Liver (tissue), 9 donors: ENCODE data around the gene RNF220. TPM values are rescaled to one million over a fixed set of nuclear protein-coding genes. Genes with fewer than 3 reads are reported as not detected.

ENCODE experiments used
- DNase-seq: peaks from one replicate; pipeline ENCODE4 v3.0.0-alpha.2; 2017; ENCODE audit warnings: low spot score
- H3K27ac ChIP-seq, 2 donors: one replicate each; pipeline ENCODE4 v1.7.0; 2013; ENCODE audit warnings: inconsistent platforms in 2 of 2, low read length in 2 of 2, control low read depth in 1 of 2, low read depth in 1 of 2, mild to moderate bottlenecking in 1 of 2
- H3K27me3 ChIP-seq, 4 donors: one replicate each; pipeline versions ENCODE4 v1.6.1 to v1.7.0; 2013; ENCODE audit warnings: low read length in 3 of 4, inconsistent platforms in 1 of 4, mild to moderate bottlenecking in 1 of 4, moderate library complexity in 1 of 4; ENCODE audit not compliant: control insufficient read depth in 4 of 4, insufficient read depth in 4 of 4
- H3K36me3 ChIP-seq, 4 donors: one replicate each; pipeline versions ENCODE4 v1.6.1 to v1.7.0; 2013; ENCODE audit warnings: low read length in 3 of 4, mild to moderate bottlenecking in 3 of 4, low read depth in 1 of 4, moderate library complexity in 1 of 4; ENCODE audit not compliant: control insufficient read depth in 4 of 4, insufficient read depth in 3 of 4
- H3K4me1 ChIP-seq, 4 donors: one replicate each; pipeline versions ENCODE4 v1.6.1 to v1.7.0; 2013; ENCODE audit warnings: low read length in 3 of 4, mild to moderate bottlenecking in 3 of 4, moderate library complexity in 1 of 4; ENCODE audit not compliant: control insufficient read depth in 4 of 4, insufficient read depth in 4 of 4
- H3K4me3 ChIP-seq, 3 donors: one replicate each; pipeline versions ENCODE4 v1.6.1 to v1.7.0; 2013; ENCODE audit warnings: low read length in 3 of 3, control low read depth in 1 of 3, low read depth in 1 of 3, mild to moderate bottlenecking in 1 of 3
- H3K9ac ChIP-seq, 2 donors: one replicate each; pipeline ENCODE4 v1.7.0; 2013; ENCODE audit warnings: low read length in 2 of 2, mild to moderate bottlenecking in 2 of 2, moderate library complexity in 2 of 2, control low read depth in 1 of 2, low read depth in 1 of 2
- H3K9me3 ChIP-seq, 4 donors: one replicate each; pipeline versions ENCODE4 v1.6.1 to v1.7.0; 2013; ENCODE audit warnings: low read length in 3 of 4; ENCODE audit not compliant: control insufficient read depth in 4 of 4
- ATF3 ChIP-seq: IDR thresholded peaks from 2 replicates; pipeline ENCODE4 v1.6.1; 2016; ENCODE audit warnings: antibody characterized with exemption
- CTCF ChIP-seq: fragments of 150-350 bp; IDR thresholded peaks from 2 replicates; pipeline ENCODE4 v1.5.1; 2017; ENCODE audit warnings: improper control_type of control experiment, low read depth, low read length; ENCODE audit not compliant: missing input control
- EGR1 ChIP-seq, 2 donors: IDR thresholded peaks; 2 replicates each; pipeline ENCODE4 v1.6.1; 2016 to 2018; ENCODE audit warnings: antibody characterized with exemption in 2 of 2, low read depth in 2 of 2
- FOXA1 ChIP-seq: IDR thresholded peaks from 2 replicates; pipeline ENCODE4 v1.6.1; 2016; ENCODE audit warnings: antibody characterized with exemption
- FOXA2 ChIP-seq: IDR thresholded peaks from 2 replicates; pipeline ENCODE4 v1.6.1; 2016; ENCODE audit warnings: antibody characterized with exemption
- GABPA ChIP-seq, 2 donors: IDR thresholded peaks in 1 of 2; conservative IDR thresholded peaks in 1 of 2; 2 replicates each; pipeline ENCODE4 v1.6.1; 2016; ENCODE audit warnings: antibody characterized with exemption in 2 of 2, mild to moderate bottlenecking in 1 of 2, moderate library complexity in 1 of 2
- HNF4A ChIP-seq, 2 donors: conservative IDR thresholded peaks; 2 replicates each; pipeline ENCODE4 v1.6.1; 2016; ENCODE audit warnings: antibody characterized with exemption in 2 of 2, mild to moderate bottlenecking in 2 of 2
- HNF4G ChIP-seq: IDR thresholded peaks from 2 replicates; pipeline ENCODE4 v1.6.1; 2016; ENCODE audit warnings: antibody characterized with exemption
- JUND ChIP-seq, 2 donors: IDR thresholded peaks; 2 replicates each; pipeline ENCODE4 v1.6.1; 2016; ENCODE audit warnings: antibody characterized with exemption in 2 of 2
- NR2F2 ChIP-seq: IDR thresholded peaks from 2 replicates; pipeline ENCODE4 v1.6.1; 2016; ENCODE audit warnings: antibody characterized with exemption
- RAD21 ChIP-seq, 2 donors: IDR thresholded peaks; 2 replicates each; pipeline ENCODE4 v1.6.1; 2016; ENCODE audit warnings: antibody characterized with exemption in 2 of 2, mild to moderate bottlenecking in 2 of 2
- REST ChIP-seq: IDR thresholded peaks from 2 replicates; pipeline ENCODE4 v1.6.1; 2016; ENCODE audit warnings: antibody characterized with exemption, mild to moderate bottlenecking
- RXRA ChIP-seq, 2 donors: IDR thresholded peaks; 2 replicates each; pipeline ENCODE4 v1.6.1; 2017 to 2018; ENCODE audit warnings: antibody characterized with exemption in 2 of 2, mild to moderate bottlenecking in 1 of 2
- SP1 ChIP-seq: IDR thresholded peaks from 2 replicates; pipeline ENCODE4 v1.6.1; 2018; ENCODE audit warnings: antibody characterized with exemption, mild to moderate bottlenecking
- TAF1 ChIP-seq: conservative IDR thresholded peaks from 2 replicates; pipeline ENCODE4 v1.6.1; 2016; ENCODE audit warnings: antibody characterized with exemption, mild to moderate bottlenecking
- YY1 ChIP-seq: IDR thresholded peaks from 2 replicates; pipeline ENCODE4 v1.6.1; 2016; ENCODE audit warnings: antibody characterized with exemption, mild to moderate bottlenecking
- WGBS: extraction: QIAGEN DNeasy Blood & Tissue Kit; methylation state at CpG from one replicate; pipeline ENCODE4 v1.1.7; 2013; 5-methylcytosine and 5-hydroxymethylcytosine counted together
- polyA plus RNA-seq, 2 donors: library from polyadenylated mRNA; stranded (reverse) in 1 of 2; unstranded in 1 of 2; fragments of 200-250 nt in 1 of 2; fragments of >200 nt in 1 of 2; fragmentation: Nextera tagmentation in 1 of 2; extraction: Ambion mirVana in 1 of 2; gene quantifications; one replicate each; pipeline versions ENCODE4 v1.2.1 to v1.2.3, GENCODE V29; 2013 to 2015
- total RNA-seq, 2 donors: library from RNA; depleted of rRNA; stranded (reverse); fragments of >200 nt; gene quantifications; one replicate each; pipeline ENCODE4 v1.2.3, GENCODE V29; 2014
- TF ChIP-seq, protein P1 (sequence below): IDR thresholded peaks from 2 replicates; pipeline ENCODE4 v1.6.1; 2016; ENCODE audit warnings: antibody characterized with exemption
- TF ChIP-seq, protein P2 (sequence below): IDR thresholded peaks from 2 replicates; pipeline ENCODE4 v1.6.1; 2016; ENCODE audit warnings: antibody characterized with exemption
- donor health status: healthy.
- donor health status: healthy.
- donor health status: healthy.
- donor health status: healthy.
- donor health status: healthy.

Gene RNF220
- total and polyA plus RNA-seq, 4 donors = 18.2 to 35.8 (median 26.1) TPM

DNA sequence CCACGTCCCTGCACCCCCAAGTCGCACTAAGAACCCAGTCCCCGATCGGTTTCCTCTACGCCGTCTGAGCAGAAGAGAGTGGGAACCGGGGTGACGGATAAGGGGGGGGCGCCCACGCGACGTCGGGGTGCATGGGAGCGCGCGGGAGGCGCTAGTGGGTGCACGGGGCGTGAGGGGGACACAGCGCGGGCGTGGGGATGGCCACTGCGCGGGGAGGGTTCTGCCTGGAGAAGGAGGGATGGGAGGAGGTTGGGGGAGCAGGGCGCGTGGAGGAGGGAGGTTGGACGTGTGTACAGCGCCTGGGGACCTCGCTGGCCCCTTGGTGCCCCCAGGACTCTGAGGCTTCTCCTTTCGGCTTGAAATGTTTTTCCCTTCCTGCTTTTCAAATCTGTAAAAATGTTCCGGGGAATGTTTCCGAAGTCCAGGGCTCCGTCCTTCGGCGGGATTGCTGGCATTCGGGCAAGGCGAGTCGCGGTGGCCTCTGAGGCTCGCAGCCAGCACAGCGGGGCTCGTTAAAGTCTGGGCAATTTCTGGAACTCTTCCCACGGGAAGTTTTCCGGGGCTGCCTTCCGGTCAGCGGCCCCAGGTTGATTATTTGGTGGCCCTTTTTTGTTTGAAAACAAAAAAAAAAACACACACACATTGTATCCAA, 13.1 kb downstream of the RNF220 start:
- peaks cover 4 to 31% (median 17%) of the 10 kb centered on the region in 4 donors for H3K27me3 ChIP-seq
- peak overlapping the region in 1 of 3 donors; percentile 16 for H3K4me3 ChIP-seq
- H3K36me3 ChIP-seq = no peaks in the 10 kb centered on the region
- no peak overlapping the region for H3K27ac ChIP-seq
- no peak for DNase-seq
- peaks cover 0 to 11% (median 9%) of the 10 kb centered on the region in 4 donors for H3K4me1 ChIP-seq
- no peak overlapping the region for H3K9ac ChIP-seq
- 10% methylated on average over 46 of the region's 46 CpGs for WGBS
- no peak for TF ChIP-seq ATF3
- H3K9me3 ChIP-seq = no peaks in the 10 kb centered on the region

- no peak overlapping the region for H3K4me3 ChIP-seq
- peaks cover 0 to 11% (median 10%) of the 10 kb centered on the region in 4 donors for H3K4me1 ChIP-seq
- no peak overlapping the region for H3K9ac ChIP-seq
- peaks cover 4 to 29% (median 15%) of the 10 kb centered on the region in 4 donors for H3K27me3 ChIP-seq
- DNase-seq = no peak
- no peak overlapping the region for H3K27ac ChIP-seq
- 71% methylated on average over 3 of the region's 3 CpGs for WGBS
- no peak for TF ChIP-seq JUND (IDR thresholded peaks at IDR 0.05)
- TF ChIP-seq FOXA1 = no peak
- no peak for TF ChIP-seq RAD21 (IDR thresholded peaks at IDR 0.05)
- no peak for TF ChIP-seq TAF1
- TF ChIP-seq GABPA (IDR thresholded peaks at IDR 0.05 in 1 of 2, conservative IDR thresholded peaks at IDR 0.05 in 1 of 2) = no peak
- no peak for TF ChIP-seq YY1
- TF ChIP-seq CTCF = no peak
- TF ChIP-seq NR2F2 = no peak
- no peak for TF ChIP-seq EGR1 (IDR thresholded peaks at IDR 0.05; ENCODE audit: low read depth in 2 of 2)
- no peak for TF ChIP-seq RXRA (IDR thresholded peaks at IDR 0.05)
- TF ChIP-seq, protein P1, sequence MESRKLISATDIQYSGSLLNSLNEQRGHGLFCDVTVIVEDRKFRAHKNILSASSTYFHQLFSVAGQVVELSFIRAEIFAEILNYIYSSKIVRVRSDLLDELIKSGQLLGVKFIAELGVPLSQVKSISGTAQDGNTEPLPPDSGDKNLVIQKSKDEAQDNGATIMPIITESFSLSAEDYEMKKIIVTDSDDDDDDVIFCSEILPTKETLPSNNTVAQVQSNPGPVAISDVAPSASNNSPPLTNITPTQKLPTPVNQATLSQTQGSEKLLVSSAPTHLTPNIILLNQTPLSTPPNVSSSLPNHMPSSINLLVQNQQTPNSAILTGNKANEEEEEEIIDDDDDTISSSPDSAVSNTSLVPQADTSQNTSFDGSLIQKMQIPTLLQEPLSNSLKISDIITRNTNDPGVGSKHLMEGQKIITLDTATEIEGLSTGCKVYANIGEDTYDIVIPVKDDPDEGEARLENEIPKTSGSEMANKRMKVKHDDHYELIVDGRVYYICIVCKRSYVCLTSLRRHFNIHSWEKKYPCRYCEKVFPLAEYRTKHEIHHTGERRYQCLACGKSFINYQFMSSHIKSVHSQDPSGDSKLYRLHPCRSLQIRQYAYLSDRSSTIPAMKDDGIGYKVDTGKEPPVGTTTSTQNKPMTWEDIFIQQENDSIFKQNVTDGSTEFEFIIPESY = no peak
- no peak for TF ChIP-seq SP1
- no peak for TF ChIP-seq HNF4G
- TF ChIP-seq, protein P2, sequence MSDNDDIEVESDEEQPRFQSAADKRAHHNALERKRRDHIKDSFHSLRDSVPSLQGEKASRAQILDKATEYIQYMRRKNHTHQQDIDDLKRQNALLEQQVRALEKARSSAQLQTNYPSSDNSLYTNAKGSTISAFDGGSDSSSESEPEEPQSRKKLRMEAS = no peak
- TF ChIP-seq FOXA2 = no peak
- TF ChIP-seq HNF4A (conservative IDR thresholded peaks at IDR 0.05) = no peak
- no peak for TF ChIP-seq ATF3
- no peak for TF ChIP-seq REST
- no peaks in the 10 kb centered on the region for H3K36me3 ChIP-seq
- H3K9me3 ChIP-seq = no peaks in the 10 kb centered on the region
Observed at GRCh38 chr1:44419901-44420300, 14.8 kb downstream of the RNF220 start.
